Mesendoderm (in vitro differentiated cells): ENCODE data around the gene DLX1.

ENCODE experiments used
- DNase-seq: peaks from one replicate; pipeline ENCODE4 v3.0.0; 2013
- H2AK5ac ChIP-seq: 2 replicates; pipeline ENCODE4 v1.6.1; 2013; ENCODE audit warnings: low read length, inconsistent platforms
- H2BK120ac ChIP-seq: 2 replicates; pipeline ENCODE4 v1.6.1; 2013; ENCODE audit warnings: low read depth, mild to moderate bottlenecking, low read length, moderate library complexity, mixed read lengths
- H2BK15ac ChIP-seq: replicated peaks from 2 replicates; pipeline ENCODE4 v1.6.1; 2013; ENCODE audit warnings: low read depth, mild to moderate bottlenecking, moderate library complexity
- H2BK5ac ChIP-seq: 2 replicates; pipeline ENCODE4 v1.6.1; 2013; ENCODE audit warnings: low read length, inconsistent platforms
- H3K18ac ChIP-seq: 2 replicates; pipeline ENCODE4 v1.6.1; 2013; ENCODE audit warnings: mild to moderate bottlenecking, low read length, mixed read lengths
- H3K23ac ChIP-seq: one replicate; pipeline ENCODE4 v1.6.1; 2013; ENCODE audit warnings: low read length
- H3K27ac ChIP-seq: 2 replicates; pipeline ENCODE4 v1.5.1; 2013; ENCODE audit warnings: low read depth, mild to moderate bottlenecking, inconsistent platforms, low read length, moderate library complexity
- H3K27me3 ChIP-seq: 2 replicates; pipeline ENCODE4 v1.6.1; 2013; ENCODE audit warnings: low read length, control low read depth, mild to moderate bottlenecking, inconsistent platforms; ENCODE audit not compliant: insufficient read depth, poor library complexity
- H3K36me3 ChIP-seq: 2 replicates; pipeline ENCODE4 v1.6.1; 2013; ENCODE audit warnings: low read length, inconsistent platforms; ENCODE audit not compliant: control insufficient read depth, insufficient read depth
- H3K4ac ChIP-seq: one replicate; pipeline ENCODE4 v1.6.1; 2013; ENCODE audit warnings: low read depth, mild to moderate bottlenecking, low read length, moderate library complexity
- H3K4me1 ChIP-seq: 2 replicates; pipeline ENCODE4 v1.6.1; 2013; ENCODE audit warnings: low read depth, low read length, inconsistent platforms; ENCODE audit not compliant: control insufficient read depth
- H3K4me2 ChIP-seq: 2 replicates; pipeline ENCODE4 v1.6.1; 2013; ENCODE audit warnings: low read length
- H3K4me3 ChIP-seq: 2 replicates; pipeline ENCODE4 v1.5.1; 2013; ENCODE audit warnings: mild to moderate bottlenecking, low read length
- H3K56ac ChIP-seq: one replicate; pipeline ENCODE4 v1.6.1; 2013; ENCODE audit warnings: low read length
- H3K79me1 ChIP-seq: 2 replicates; pipeline ENCODE4 v1.6.1; 2013; ENCODE audit warnings: low read length, inconsistent platforms
- H3K79me2 ChIP-seq: 2 replicates; pipeline ENCODE4 v1.6.1; 2013; ENCODE audit warnings: mild to moderate bottlenecking, low read length; ENCODE audit not compliant: control insufficient read depth, insufficient read depth
- H3K9ac ChIP-seq: 2 replicates; pipeline ENCODE4 v1.6.1; 2013; ENCODE audit warnings: low read length, inconsistent platforms
- H4K5ac ChIP-seq: one replicate; pipeline ENCODE4 v1.6.1; 2013; ENCODE audit warnings: low read length
- H4K8ac ChIP-seq: one replicate; pipeline ENCODE4 v1.6.1; 2013; ENCODE audit warnings: low read depth, mild to moderate bottlenecking, control low read depth, low read length, moderate library complexity
- WGBS: extraction: QIAGEN DNeasy Blood & Tissue Kit; methylation state at CpG from one replicate; pipeline ENCODE4 v1.1.7; 2013; ENCODE audit warnings: low lambda C conversion rate, missing lambda C conversion rate; ENCODE audit not compliant: insufficient coverage; ENCODE audit errors: extremely low coverage; 5-methylcytosine and 5-hydroxymethylcytosine counted together

The DLX1 gene

DNA sequence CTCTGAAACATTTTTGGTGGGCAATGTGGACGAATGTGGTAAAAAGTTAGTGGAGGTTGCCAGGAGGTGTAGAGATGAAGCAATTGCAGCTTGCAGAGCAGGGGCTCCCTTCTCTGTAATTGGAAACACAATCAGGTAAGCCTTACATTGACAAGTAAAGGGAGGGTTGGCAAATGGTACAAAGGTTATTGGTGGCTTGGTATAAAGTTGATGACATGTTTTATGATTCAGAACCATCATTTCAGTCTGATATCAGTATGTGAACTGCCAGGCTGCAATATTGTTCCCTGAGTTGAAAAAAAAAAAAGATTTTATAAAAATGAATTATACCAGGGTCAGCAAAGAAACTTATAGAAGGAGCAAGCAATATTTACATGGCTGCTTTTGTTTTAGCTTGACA lies 14.4 kb upstream of the DLX1 start:
- no peak for DNase-seq
- no peak overlapping the region for H2BK120ac ChIP-seq
- no peak overlapping the region for H3K56ac ChIP-seq
- no peaks in the 10 kb centered on the region for H3K4me1 ChIP-seq
- H3K9ac ChIP-seq: no peak overlapping the region
- H3K27me3 ChIP-seq: no peaks in the 10 kb centered on the region
- no peak overlapping the region for H3K18ac ChIP-seq
- no peak overlapping the region for H2BK5ac ChIP-seq
- no peak overlapping the region for H3K4me3 ChIP-seq
- no peak overlapping the region for H3K27ac ChIP-seq
- H3K4ac ChIP-seq: no peak overlapping the region
- WGBS: no CpG with 5 or more reads among the region's 1 CpG
- H3K79me2 ChIP-seq: no peaks in the 10 kb centered on the region
- no peaks in the 10 kb centered on the region for H3K36me3 ChIP-seq
- no peak overlapping the region for H3K4me2 ChIP-seq
- H3K79me1 ChIP-seq: no peaks in the 10 kb centered on the region
- H2AK5ac ChIP-seq: no peak overlapping the region
- no peak overlapping the region for H2BK15ac ChIP-seq
- H4K5ac ChIP-seq: no peak overlapping the region
- no peak overlapping the region for H4K8ac ChIP-seq
- H3K23ac ChIP-seq: no peak overlapping the region

- no peaks in the 10 kb centered on the region for H3K79me1 ChIP-seq
- H3K79me2 ChIP-seq: no peaks in the 10 kb centered on the region
- no peak overlapping the region for H3K23ac ChIP-seq
- H3K9ac ChIP-seq: no peak overlapping the region
- H2BK5ac ChIP-seq: no peak overlapping the region
- no peaks in the 10 kb centered on the region for H3K27me3 ChIP-seq
- H3K56ac ChIP-seq: no peak overlapping the region
- H2BK15ac ChIP-seq: no peak overlapping the region
- H3K4me3 ChIP-seq: no peak overlapping the region
- H2AK5ac ChIP-seq: no peak overlapping the region
- DNase-seq: no peak
- H3K18ac ChIP-seq: no peak overlapping the region
- no peak overlapping the region for H3K4me2 ChIP-seq
- no peak overlapping the region for H4K5ac ChIP-seq
- no CpG with 5 or more reads among the region's 3 CpGs for WGBS
- H3K36me3 ChIP-seq: no peaks in the 10 kb centered on the region
- no peak overlapping the region for H3K4ac ChIP-seq
- H2BK120ac ChIP-seq: no peak overlapping the region
- no peak overlapping the region for H3K27ac ChIP-seq
- no peaks in the 10 kb centered on the region for H3K4me1 ChIP-seq
- no peak overlapping the region for H4K8ac ChIP-seq
Measured at GRCh38 chr2:172072303-172072702, 13.0 kb upstream of the DLX1 start.

- Histone ChIP-seq H3K9ac (no peak overlapping the region), H3K36me3 (no peaks in the 10 kb centered on the region), H2BK5ac (no peak overlapping the region), H4K5ac (no peak overlapping the region), H3K4ac (no peak overlapping the region), H2BK120ac (no peak overlapping the region), H2AK5ac (no peak overlapping the region), H3K18ac (no peak overlapping the region), H2BK15ac (no peak overlapping the region), H3K27me3 (no peaks in the 10 kb centered on the region), H3K79me2 (no peaks in the 10 kb centered on the region), H3K4me3 (no peak overlapping the region), H3K4me2 (no peak overlapping the region), H3K27ac (no peak overlapping the region), H3K56ac (no peak overlapping the region), H3K79me1 (no peaks in the 10 kb centered on the region), H4K8ac (no peak overlapping the region), H3K4me1 (no peaks in the 10 kb centered on the region), H3K23ac (no peak overlapping the region)
- no CpG with 5 or more reads among the region's 2 CpGs for WGBS
- no peak for DNase-seq
Measured at GRCh38 chr2:172072706-172073105, 12.6 kb upstream of the DLX1 start.

DNA sequence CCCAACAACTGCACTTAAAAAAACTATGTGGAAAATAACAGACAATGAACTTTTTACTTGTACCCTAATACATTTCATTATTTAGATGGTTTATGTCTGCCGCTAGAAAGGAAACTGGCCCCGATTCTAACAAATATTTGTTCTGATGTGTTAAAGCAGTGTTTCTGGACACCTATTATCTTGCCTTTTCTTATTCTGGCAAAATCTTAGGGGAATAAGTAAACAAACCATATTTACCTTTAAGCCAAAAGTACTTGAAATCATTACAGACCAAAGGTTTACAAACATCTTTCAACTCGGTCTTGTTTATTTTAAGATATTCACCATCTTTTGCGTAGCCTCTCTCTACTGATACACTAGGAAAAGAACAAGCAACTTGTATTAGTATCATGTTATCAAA lies 11.8 kb upstream of the DLX1 start:
- no peak overlapping the region for H3K56ac ChIP-seq
- H3K4me3 ChIP-seq: no peak overlapping the region
- no peak overlapping the region for H2BK15ac ChIP-seq
- H2BK5ac ChIP-seq: no peak overlapping the region
- no peaks in the 10 kb centered on the region for H3K27me3 ChIP-seq
- no peak for DNase-seq
- H3K23ac ChIP-seq: no peak overlapping the region
- H4K5ac ChIP-seq: no peak overlapping the region
- no peak overlapping the region for H3K18ac ChIP-seq
- no peaks in the 10 kb centered on the region for H3K79me2 ChIP-seq
- WGBS: no CpG with 5 or more reads among the region's 4 CpGs
- no peaks in the 10 kb centered on the region for H3K4me1 ChIP-seq
- H4K8ac ChIP-seq: no peak overlapping the region
- no peak overlapping the region for H2AK5ac ChIP-seq
- no peak overlapping the region for H2BK120ac ChIP-seq
- no peaks in the 10 kb centered on the region for H3K36me3 ChIP-seq
- no peak overlapping the region for H3K4ac ChIP-seq
- H3K27ac ChIP-seq: no peak overlapping the region
- H3K79me1 ChIP-seq: no peaks in the 10 kb centered on the region
- no peak overlapping the region for H3K4me2 ChIP-seq
- no peak overlapping the region for H3K9ac ChIP-seq

- WGBS: no CpG with 5 or more reads among the region's 1 CpG
- Histone ChIP-seq H3K4me3 (no peak overlapping the region), H3K23ac (no peak overlapping the region), H3K79me1 (no peaks in the 10 kb centered on the region), H2BK15ac (no peak overlapping the region), H3K4me1 (no peaks in the 10 kb centered on the region), H3K27me3 (peaks cover 4% of the 10 kb centered on the region), H3K56ac (no peak overlapping the region), H3K18ac (no peak overlapping the region), H2BK5ac (no peak overlapping the region), H3K27ac (no peak overlapping the region), H4K8ac (no peak overlapping the region), H3K4me2 (no peak overlapping the region), H2AK5ac (no peak overlapping the region), H3K36me3 (no peaks in the 10 kb centered on the region), H3K4ac (no peak overlapping the region), H2BK120ac (no peak overlapping the region), H3K79me2 (no peaks in the 10 kb centered on the region), H3K9ac (no peak overlapping the region), H4K5ac (no peak overlapping the region)
- DNase-seq: no peak
Measured at GRCh38 chr2:172074254-172074653, 11.1 kb upstream of the DLX1 start.

- no peak overlapping the region for H3K27ac ChIP-seq
- no peak overlapping the region for H2BK120ac ChIP-seq
- no peak overlapping the region for H4K5ac ChIP-seq
- no peak overlapping the region for H2BK15ac ChIP-seq
- H3K18ac ChIP-seq: no peak overlapping the region
- no peak overlapping the region for H3K4ac ChIP-seq
- no peak overlapping the region for H3K56ac ChIP-seq
- H3K27me3 ChIP-seq: peaks cover 49% of the 10 kb centered on the region
- H2AK5ac ChIP-seq: no peak overlapping the region
- peak; percentile 56 for DNase-seq
- no peaks in the 10 kb centered on the region for H3K36me3 ChIP-seq
- WGBS: 100% methylated on average over 1 of the region's 5 CpGs
- H3K9ac ChIP-seq: no peak overlapping the region
- H3K4me2 ChIP-seq: no peak overlapping the region
- no peaks in the 10 kb centered on the region for H3K4me1 ChIP-seq
- no peaks in the 10 kb centered on the region for H3K79me1 ChIP-seq
- no peaks in the 10 kb centered on the region for H3K79me2 ChIP-seq
- H3K4me3 ChIP-seq: no peak overlapping the region
- H3K23ac ChIP-seq: no peak overlapping the region
- no peak overlapping the region for H4K8ac ChIP-seq
- H2BK5ac ChIP-seq: no peak overlapping the region
Measured at GRCh38 chr2:172079416-172079815, 5.9 kb upstream of the DLX1 start.
